ENCODE data around the gene GOSR1.
"Not testable (repeated sequence)": the region's sequence is repeated elsewhere in the genome, so short reads cannot be mapped to it uniquely, and the experiment has no call there.

GOSR1 gene

DNA sequence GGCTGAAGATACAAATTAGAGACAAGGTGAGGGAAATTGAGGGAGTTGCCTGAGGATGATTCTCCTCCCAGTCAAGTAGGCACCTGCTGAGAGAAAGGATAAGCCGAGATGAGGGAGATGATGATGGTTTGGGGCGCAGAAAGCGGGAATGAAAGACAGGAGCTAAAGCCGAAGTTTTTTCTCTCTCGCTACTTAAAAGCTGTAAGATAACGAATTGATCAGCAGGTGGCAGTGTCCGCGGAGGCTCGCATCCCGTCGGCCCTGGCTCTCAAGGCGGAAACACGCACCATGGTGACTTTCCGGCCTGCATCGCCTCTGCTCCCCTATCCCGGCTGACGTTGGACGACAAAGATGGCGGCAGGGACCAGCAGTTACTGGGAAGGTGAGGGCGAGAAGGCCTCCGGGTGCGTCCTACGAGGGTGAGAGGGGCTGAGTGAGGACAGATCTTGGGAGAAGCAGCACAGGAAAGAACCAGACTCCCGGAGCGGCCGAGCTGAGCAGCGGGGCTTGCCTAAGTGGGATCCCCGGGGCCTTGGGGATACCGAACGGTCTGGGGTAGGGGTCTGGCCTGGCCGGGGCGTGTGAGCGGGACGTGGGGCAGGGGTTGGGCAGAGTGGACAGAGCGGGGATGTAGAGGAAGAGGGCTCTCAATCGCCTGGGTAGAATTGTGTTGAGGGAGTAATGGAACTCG lies at the start of gene GOSR1:
GOSR1 (plus strand) TSS at position 326 of the 691 bp plus-strand sequence; CDS start at position 352, 26 bp downstream.
- Histone ChIP-seq H3K4me3 (ENCODE audit: low read depth, low read length) (peak within 1 kb of the TSS; percentile 97), H3K27ac (ENCODE audit: low read depth, low read length) (peak within 1 kb of the TSS; percentile 88)

DNA sequence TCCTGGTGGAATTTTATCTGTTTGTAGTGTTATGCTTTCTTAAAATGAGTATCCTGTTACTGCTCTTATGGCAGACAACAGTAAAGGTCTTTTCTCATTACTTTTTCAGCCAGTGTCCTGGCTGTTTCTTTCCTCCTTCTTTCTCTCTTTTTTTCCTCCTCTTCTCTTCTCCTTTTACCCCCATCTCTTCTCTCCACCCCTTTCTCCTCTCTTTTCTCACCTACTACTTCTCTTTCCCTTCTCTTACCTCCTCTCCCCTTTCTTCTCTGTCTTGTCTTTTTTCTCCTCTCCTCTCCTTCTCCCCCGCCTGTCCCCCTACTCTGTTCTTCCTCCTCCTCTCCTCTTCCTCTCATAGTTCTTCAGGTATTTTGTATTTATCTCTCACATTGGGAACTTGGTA lies 49.6 kb upstream of the GOSR1 start:
- no peak overlapping the region for H3K27ac ChIP-seq (ENCODE audit: low read depth, low read length)
- no peaks in the 10 kb centered on the region for H3K4me1 ChIP-seq (ENCODE audit: control insufficient read depth, insufficient read depth, low read length, unreplicated experiment)
- no peak overlapping the region for H3K4me3 ChIP-seq (ENCODE audit: low read depth, low read length)
- H3K36me3 ChIP-seq (ENCODE audit: insufficient read depth, low read length), result peaks cover 10% of the 10 kb centered on the region
- no peaks in the 10 kb centered on the region for H3K79me2 ChIP-seq (ENCODE audit: control insufficient read depth, insufficient read depth, low read length, unreplicated experiment)
- H2AFZ ChIP-seq (ENCODE audit: low read length, unreplicated experiment), result no peak overlapping the region
- no peaks in the 10 kb centered on the region for H3K27me3 ChIP-seq (ENCODE audit: insufficient read depth, low read length)

More for the DNA sequence above, at the start of gene GOSR1:
- H2AFZ ChIP-seq (ENCODE audit: low read length, unreplicated experiment), result peak within 1 kb of the TSS; percentile 94
- no peaks in the 10 kb centered on the region for H3K27me3 ChIP-seq (ENCODE audit: insufficient read depth, low read length)
- H3K36me3 ChIP-seq (ENCODE audit: insufficient read depth, low read length), result peaks cover 12% of the 10 kb centered on the region
- peaks cover 35% of the 10 kb centered on the region for H3K79me2 ChIP-seq (ENCODE audit: control insufficient read depth, insufficient read depth, low read length, unreplicated experiment)
- peaks cover 5% of the 10 kb centered on the region for H3K4me1 ChIP-seq (ENCODE audit: control insufficient read depth, insufficient read depth, low read length, unreplicated experiment)

DNA sequence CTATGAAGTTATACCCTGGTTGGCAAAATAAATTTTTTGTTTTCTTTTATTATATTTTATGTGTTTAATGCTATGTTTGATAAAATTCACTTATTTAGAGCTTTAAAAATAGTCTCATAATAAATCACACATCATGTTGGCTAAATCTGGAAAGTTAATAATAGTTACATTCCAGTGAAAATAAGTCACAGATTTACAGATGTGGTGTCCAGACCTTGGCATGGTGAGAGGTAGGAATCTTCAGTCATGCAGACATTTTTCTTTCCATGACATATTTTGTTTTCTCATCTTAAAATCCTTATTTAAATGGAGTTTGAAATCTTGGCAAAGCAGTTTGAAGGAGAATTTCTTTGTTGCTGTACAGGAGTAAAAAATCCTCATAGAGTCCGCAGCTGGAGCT lies 48.1 kb upstream of the GOSR1 start:
- H3K4me1 ChIP-seq (ENCODE audit: control insufficient read depth, insufficient read depth, low read length, unreplicated experiment), result peaks cover 12% of the 10 kb centered on the region
- no peaks in the 10 kb centered on the region for H3K79me2 ChIP-seq (ENCODE audit: control insufficient read depth, insufficient read depth, low read length, unreplicated experiment)
- H3K4me3 ChIP-seq (ENCODE audit: low read depth, low read length), result no peak overlapping the region
- H3K36me3 ChIP-seq (ENCODE audit: insufficient read depth, low read length), result peaks cover 12% of the 10 kb centered on the region
- H3K27ac ChIP-seq (ENCODE audit: low read depth, low read length), result no peak overlapping the region
- H2AFZ ChIP-seq (ENCODE audit: low read length, unreplicated experiment), result no peak overlapping the region
- no peaks in the 10 kb centered on the region for H3K27me3 ChIP-seq (ENCODE audit: insufficient read depth, low read length)

DNA sequence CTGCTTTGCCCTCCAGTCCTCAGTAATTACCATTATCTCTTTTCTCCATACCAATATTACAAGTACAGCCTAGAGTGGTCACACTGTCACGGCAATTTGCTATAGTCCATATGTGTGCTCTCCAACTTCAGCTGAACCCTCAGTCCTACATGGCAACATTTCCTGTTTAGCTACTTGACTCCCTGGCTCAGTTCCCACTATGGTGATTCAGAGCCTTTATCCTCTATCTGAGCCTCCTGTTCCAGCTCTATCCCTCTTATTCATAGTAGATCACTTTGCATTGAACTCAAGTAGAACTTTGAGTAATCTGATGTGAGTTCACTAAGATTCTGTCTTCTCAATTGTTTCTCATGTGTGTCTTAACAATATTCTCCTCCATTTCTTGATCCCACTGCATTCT lies 43.7 kb upstream of the GOSR1 start:
- no peaks in the 10 kb centered on the region for H3K79me2 ChIP-seq (ENCODE audit: control insufficient read depth, insufficient read depth, low read length, unreplicated experiment)
- H3K27me3 ChIP-seq (ENCODE audit: insufficient read depth, low read length), result no peaks in the 10 kb centered on the region
- H3K4me1 ChIP-seq (ENCODE audit: control insufficient read depth, insufficient read depth, low read length, unreplicated experiment), result peaks cover 13% of the 10 kb centered on the region
- peak overlapping the region; percentile 43; the same call in 1 of the 2 replicates for H3K27ac ChIP-seq (ENCODE audit: low read depth, low read length)
- no peak overlapping the region for H3K4me3 ChIP-seq (ENCODE audit: low read depth, low read length)
- no peak overlapping the region for H2AFZ ChIP-seq (ENCODE audit: low read length, unreplicated experiment)
- H3K36me3 ChIP-seq (ENCODE audit: insufficient read depth, low read length), result peaks cover 20% of the 10 kb centered on the region

DNA sequence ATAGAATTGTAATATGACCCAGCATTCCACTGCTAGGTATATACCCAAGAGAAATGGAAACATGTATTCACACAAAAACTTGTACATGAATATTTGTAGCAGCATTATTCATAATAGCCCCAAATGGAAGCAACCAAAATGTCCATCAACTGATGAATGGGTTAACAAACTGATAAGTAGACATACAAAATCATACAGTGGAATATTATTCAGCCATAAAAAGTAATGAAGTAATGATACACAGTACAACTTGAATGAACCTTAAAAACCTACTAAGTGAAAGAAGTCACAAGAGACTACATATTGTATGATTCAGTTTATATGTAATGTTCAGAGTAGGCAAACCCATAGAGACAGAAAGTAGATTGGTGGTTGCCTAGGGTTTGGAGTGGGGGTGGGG lies 40.5 kb upstream of the GOSR1 start:
- no peaks in the 10 kb centered on the region for H3K27me3 ChIP-seq (ENCODE audit: insufficient read depth, low read length)
- H3K79me2 ChIP-seq (ENCODE audit: control insufficient read depth, insufficient read depth, low read length, unreplicated experiment), result no peaks in the 10 kb centered on the region
- H3K4me3 ChIP-seq (ENCODE audit: low read depth, low read length), result no peak overlapping the region
- no peak overlapping the region for H2AFZ ChIP-seq (ENCODE audit: low read length, unreplicated experiment)
- H3K4me1 ChIP-seq (ENCODE audit: control insufficient read depth, insufficient read depth, low read length, unreplicated experiment), result peaks cover 13% of the 10 kb centered on the region
- no peak overlapping the region for H3K27ac ChIP-seq (ENCODE audit: low read depth, low read length)
- H3K36me3 ChIP-seq (ENCODE audit: insufficient read depth, low read length), result peaks cover 20% of the 10 kb centered on the region

DNA sequence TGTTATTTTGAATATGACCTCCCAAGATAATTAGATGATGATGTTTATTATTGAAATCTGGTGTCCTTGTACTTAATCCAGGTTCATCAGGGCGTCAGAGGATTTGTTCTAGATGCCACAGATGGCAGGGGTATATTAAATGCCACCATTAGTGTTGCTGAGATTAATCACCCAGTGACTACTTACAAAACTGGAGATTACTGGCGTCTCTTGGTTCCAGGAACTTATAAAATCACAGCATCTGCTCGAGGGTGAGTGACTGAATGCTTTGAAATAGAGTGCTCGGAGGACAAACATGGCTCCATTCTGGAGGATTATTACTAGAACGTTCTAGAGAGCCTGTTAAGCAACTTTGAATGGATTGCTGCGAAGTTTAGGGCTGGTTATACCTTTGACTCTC lies 33.5 kb upstream of the GOSR1 start:
- H3K4me1 ChIP-seq (ENCODE audit: control insufficient read depth, insufficient read depth, low read length, unreplicated experiment), result no peaks in the 10 kb centered on the region
- H3K27ac ChIP-seq (ENCODE audit: low read depth, low read length), result no peak overlapping the region
- no peak overlapping the region for H2AFZ ChIP-seq (ENCODE audit: low read length, unreplicated experiment)
- H3K79me2 ChIP-seq (ENCODE audit: control insufficient read depth, insufficient read depth, low read length, unreplicated experiment), result no peaks in the 10 kb centered on the region
- peaks cover 3% of the 10 kb centered on the region for H3K36me3 ChIP-seq (ENCODE audit: insufficient read depth, low read length)
- no peaks in the 10 kb centered on the region for H3K27me3 ChIP-seq (ENCODE audit: insufficient read depth, low read length)
- no peak overlapping the region for H3K4me3 ChIP-seq (ENCODE audit: low read depth, low read length)

DNA sequence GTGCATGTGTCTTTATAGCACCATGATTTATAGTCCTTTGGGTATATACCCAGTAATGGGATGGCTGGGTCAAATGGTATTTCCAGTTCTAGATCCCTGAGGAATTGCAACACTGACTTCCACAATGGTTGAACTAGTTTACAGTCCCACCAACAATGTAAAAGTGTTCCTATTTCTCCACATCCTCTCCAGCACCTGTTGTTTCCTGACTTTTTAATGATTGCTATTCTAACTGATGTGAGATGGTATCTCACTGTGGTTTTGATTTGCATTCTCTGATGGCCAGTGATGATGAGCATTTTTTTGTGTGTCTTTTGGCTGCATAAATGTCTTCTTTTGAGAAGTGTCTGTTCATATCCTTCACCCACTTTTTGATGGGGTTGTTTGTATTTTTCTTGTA lies 30.6 kb upstream of the GOSR1 start:
- H3K79me2 ChIP-seq (ENCODE audit: control insufficient read depth, insufficient read depth, low read length, unreplicated experiment); H3K36me3 ChIP-seq (ENCODE audit: insufficient read depth, low read length); H2AFZ ChIP-seq (ENCODE audit: low read length, unreplicated experiment); H3K27ac ChIP-seq (ENCODE audit: low read depth, low read length); H3K27me3 ChIP-seq (ENCODE audit: insufficient read depth, low read length); H3K4me3 ChIP-seq (ENCODE audit: low read depth, low read length): not testable (repeated sequence)
- H3K4me1 ChIP-seq (ENCODE audit: control insufficient read depth, insufficient read depth, low read length, unreplicated experiment), result peaks cover 12% of the 10 kb centered on the region

DNA sequence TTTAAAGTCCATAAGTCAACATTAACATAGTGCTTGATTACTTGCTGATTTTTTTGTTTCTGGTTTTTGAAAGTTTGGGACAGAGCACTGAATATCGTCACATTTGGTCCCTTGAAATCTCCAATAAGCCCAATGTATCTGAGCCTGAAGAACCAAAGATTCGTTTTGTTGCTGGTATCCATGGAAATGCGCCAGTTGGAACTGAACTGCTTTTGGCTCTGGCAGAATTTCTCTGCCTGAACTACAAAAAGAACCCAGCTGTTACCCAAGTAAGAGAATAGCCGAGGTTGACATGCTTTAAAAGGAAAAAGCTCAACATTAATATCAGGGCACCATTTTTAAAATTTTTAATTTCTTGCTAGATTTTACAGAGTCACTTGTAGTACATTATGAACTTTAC lies 27.7 kb upstream of the GOSR1 start:
- Histone ChIP-seq H3K27ac (ENCODE audit: low read depth, low read length) (no peak overlapping the region), H3K4me1 (ENCODE audit: control insufficient read depth, insufficient read depth, low read length, unreplicated experiment) (peaks cover 12% of the 10 kb centered on the region), H3K36me3 (ENCODE audit: insufficient read depth, low read length) (peaks cover 11% of the 10 kb centered on the region)

DNA sequence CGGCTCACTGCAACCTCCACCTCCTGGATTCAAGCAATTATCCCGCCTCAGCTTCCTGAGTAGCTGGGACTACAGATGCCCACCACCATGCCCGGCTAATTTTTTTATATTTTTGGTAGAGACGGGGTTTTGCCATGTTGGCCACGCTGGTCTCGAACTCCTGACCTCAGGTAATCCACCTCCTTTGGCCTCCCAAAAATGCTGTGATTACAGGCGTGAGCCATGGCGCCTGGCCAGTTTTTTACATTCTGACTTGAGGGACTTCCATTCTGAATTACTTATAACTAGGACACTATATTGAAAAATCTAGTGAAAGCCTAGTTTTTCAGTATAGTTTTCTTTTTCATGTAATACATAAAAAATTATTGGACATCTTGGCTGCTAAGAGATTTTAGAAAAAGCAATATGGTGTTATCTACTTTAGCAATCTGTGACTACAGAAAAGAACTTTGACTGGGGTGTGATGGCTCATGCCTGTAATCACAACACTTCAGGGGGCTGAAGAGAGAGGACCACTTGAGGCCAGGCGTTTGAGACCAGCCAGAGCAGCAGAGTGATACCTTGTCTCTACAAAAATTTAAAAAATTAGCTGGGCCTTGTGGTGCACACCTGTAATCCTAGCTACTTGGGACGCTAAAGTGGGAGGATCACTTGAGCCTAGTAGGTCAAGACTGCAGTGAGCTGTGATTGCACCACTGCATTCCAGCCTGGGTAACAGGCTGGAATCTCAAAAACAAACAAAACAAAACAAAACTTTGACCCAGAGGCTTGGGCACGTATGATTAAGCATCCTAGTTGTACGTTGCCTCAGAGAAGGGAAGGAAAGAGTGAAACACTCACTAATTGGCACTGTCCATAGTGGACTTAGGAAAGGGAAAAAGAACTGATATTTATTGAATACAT lies 26.8 kb upstream of the GOSR1 start:
- Histone ChIP-seq H3K4me1 (ENCODE audit: control insufficient read depth, insufficient read depth, low read length, unreplicated experiment) (peaks cover 12% of the 10 kb centered on the region), H3K27ac (ENCODE audit: low read depth, low read length) (peak overlapping the region; percentile 73), H2AFZ (ENCODE audit: low read length, unreplicated experiment) (no peak overlapping the region), H3K79me2 (ENCODE audit: control insufficient read depth, insufficient read depth, low read length, unreplicated experiment) (no peaks in the 10 kb centered on the region), H3K4me3 (ENCODE audit: low read depth, low read length) (no peak overlapping the region), H3K36me3 (ENCODE audit: insufficient read depth, low read length) (peaks cover 16% of the 10 kb centered on the region), H3K27me3 (ENCODE audit: insufficient read depth, low read length) (no peaks in the 10 kb centered on the region)

More for the DNA sequence above, 27.7 kb upstream of the GOSR1 start:
- no peak overlapping the region for H3K4me3 ChIP-seq (ENCODE audit: low read depth, low read length)
- H3K27me3 ChIP-seq (ENCODE audit: insufficient read depth, low read length), result no peaks in the 10 kb centered on the region
- no peak overlapping the region for H2AFZ ChIP-seq (ENCODE audit: low read length, unreplicated experiment)
- H3K79me2 ChIP-seq (ENCODE audit: control insufficient read depth, insufficient read depth, low read length, unreplicated experiment), result no peaks in the 10 kb centered on the region

DNA sequence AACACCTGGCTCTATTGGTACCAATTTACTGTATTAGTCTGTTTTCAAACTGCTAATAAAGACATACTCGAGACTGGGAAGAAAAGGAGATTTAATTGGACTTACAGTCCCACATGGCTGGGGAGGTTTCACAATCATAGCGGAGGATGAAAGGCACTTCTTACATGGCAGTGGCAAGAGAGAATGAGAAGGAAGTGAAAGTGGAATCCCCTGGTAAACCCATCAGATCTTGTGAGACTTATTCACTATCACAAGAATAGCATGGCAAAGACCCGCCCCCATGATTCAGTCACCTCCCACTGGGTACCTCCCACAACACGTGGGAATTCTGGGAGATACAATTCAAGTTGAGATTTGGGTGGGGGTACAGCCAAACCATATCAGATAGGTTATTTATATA lies 22.6 kb upstream of the GOSR1 start:
- Histone ChIP-seq H3K36me3 (ENCODE audit: insufficient read depth, low read length) (peaks cover 31% of the 10 kb centered on the region), H3K27me3 (ENCODE audit: insufficient read depth, low read length) (no peaks in the 10 kb centered on the region), H3K27ac (ENCODE audit: low read depth, low read length) (no peak overlapping the region), H3K79me2 (ENCODE audit: control insufficient read depth, insufficient read depth, low read length, unreplicated experiment) (no peaks in the 10 kb centered on the region), H3K4me3 (ENCODE audit: low read depth, low read length) (no peak overlapping the region), H2AFZ (ENCODE audit: low read length, unreplicated experiment) (no peak overlapping the region), H3K4me1 (ENCODE audit: control insufficient read depth, insufficient read depth, low read length, unreplicated experiment) (peaks cover 12% of the 10 kb centered on the region)

DNA sequence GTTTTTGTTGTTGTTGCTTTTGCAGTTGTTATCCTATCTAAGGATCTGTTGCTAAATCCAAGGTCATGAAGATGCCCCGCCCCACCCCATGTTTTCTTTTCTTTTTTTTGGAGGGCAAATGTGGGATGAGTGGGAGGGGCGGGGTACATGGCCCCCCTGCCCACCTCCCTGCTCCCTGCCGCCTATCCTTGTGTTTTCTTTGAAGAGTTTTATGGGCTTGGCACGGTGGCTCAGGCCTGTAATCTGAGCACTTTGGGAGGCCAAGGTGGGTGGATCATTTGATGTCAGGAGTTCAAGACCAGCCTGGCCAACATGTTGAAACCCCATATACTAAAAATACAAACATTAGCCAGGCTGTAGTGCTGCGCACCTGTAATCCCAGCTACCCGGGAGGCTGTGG lies 18.8 kb upstream of the GOSR1 start:
- peaks cover 32% of the 10 kb centered on the region for H3K36me3 ChIP-seq (ENCODE audit: insufficient read depth, low read length)
- no peak overlapping the region for H3K4me3 ChIP-seq (ENCODE audit: low read depth, low read length)
- H3K4me1 ChIP-seq (ENCODE audit: control insufficient read depth, insufficient read depth, low read length, unreplicated experiment), result no peaks in the 10 kb centered on the region
- H2AFZ ChIP-seq (ENCODE audit: low read length, unreplicated experiment), result no peak overlapping the region
- no peaks in the 10 kb centered on the region for H3K79me2 ChIP-seq (ENCODE audit: control insufficient read depth, insufficient read depth, low read length, unreplicated experiment)
- H3K27ac ChIP-seq (ENCODE audit: low read depth, low read length), result no peak overlapping the region
- no peaks in the 10 kb centered on the region for H3K27me3 ChIP-seq (ENCODE audit: insufficient read depth, low read length)

Data from ACC112 (cell line).